Left ventricle myocardium superior (tissue), 1 donor: ENCODE measurements around the gene RCSD1. TPM values are rescaled to one million over a fixed set of nuclear protein-coding genes. Genes with fewer than 3 reads are reported as not detected.

ENCODE experiments used
- ATAC-seq: fragments of 200-7000 bp; cut with Tn5 transposase; one replicate; pipeline ENCODE4 v1.9.1; 2020; ENCODE audit warnings: mild to moderate bottlenecking, moderate library complexity
- DNase-seq: peaks from one replicate; pipeline ENCODE4 v3.0.0-alpha.2; 2020
- intact Hi-C: fragments of 100-400 bp; cut with micrococcal nuclease; formaldehyde crosslinking; loops from one replicate; pipeline ENCODE4 v1.11.0; 2022
- total RNA-seq: library from RNA; stranded (reverse); fragmentation: NEBNext Ultra II Directional; extraction: Animal tissue kit (Norgen Biotek cat#: 25700); gene quantifications from one replicate; pipeline ENCODE4 v1.2.1, GENCODE V29; 2021
- donor health status: DM: no; HTN: yes; CAD: no; lungs with severe emphysema.

Gene RCSD1
- total RNA-seq, 1 donor from 2014 or later: 45.3 TPM

DNA sequence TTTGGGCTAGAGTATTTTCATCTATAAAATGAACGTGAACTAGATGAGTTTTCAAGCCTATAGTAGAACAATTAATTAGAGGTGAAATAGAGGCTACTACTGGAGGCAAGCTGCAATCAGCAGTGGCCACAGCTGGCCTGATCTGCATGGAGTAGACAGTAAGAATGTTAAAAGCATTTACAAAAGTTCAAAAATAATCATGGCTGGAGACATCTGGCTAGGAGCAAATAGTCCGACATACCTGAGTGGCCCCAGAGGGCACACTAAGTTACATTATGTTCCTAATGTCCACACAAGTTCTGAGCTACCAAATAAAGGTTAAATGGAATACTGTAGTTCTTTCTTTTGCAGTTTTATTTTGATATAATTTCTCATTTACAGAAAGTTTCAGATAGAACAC is 119.7 kb downstream of the RCSD1 start:
- no peak for DNase-seq
- peak; percentile 29 for ATAC-seq
- intact Hi-C loops: no loop called here

DNA sequence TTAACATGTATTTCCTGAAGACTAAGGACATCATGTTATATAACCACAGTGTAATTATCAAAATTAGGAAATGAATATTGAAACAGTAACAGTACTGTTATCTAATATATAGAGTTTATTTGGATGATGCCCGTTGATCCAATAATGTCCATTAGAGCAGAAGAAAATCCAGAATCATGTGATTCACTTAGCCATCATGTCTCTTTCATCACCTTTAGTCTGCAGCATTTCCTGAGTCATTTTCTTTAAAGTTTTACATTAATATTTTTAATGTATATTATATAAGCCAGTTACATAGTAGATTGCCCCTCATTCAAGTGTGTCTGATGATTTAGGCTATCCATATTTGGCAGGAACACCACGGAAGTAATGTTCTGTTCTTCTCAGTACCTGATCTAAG is 120.6 kb downstream of the RCSD1 start:
- ATAC-seq (no peak), DNase-seq (no peak)
- intact Hi-C loops: no loop called here

DNA sequence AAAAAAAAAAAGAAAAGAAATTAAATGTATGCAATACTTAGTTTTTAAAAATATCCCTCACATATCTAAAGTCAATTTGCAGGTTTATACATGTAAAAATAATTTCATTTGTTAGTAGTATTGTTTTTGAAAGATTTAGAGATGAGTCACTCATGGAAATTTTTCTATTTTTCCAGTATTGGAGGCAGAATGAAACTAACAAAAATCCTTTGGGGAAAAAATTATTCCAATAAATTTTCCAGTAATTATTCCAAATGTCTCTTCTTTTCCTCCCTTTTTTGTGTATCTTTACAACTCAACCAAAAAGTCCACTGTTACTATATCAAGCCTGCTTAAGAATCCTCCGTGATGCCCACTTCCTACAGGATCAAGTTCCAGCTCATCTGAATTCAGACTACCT is 121.6 kb downstream of the RCSD1 start:
- no peak for DNase-seq
- intact Hi-C loops: no loop called here
- ATAC-seq: no peak

DNA sequence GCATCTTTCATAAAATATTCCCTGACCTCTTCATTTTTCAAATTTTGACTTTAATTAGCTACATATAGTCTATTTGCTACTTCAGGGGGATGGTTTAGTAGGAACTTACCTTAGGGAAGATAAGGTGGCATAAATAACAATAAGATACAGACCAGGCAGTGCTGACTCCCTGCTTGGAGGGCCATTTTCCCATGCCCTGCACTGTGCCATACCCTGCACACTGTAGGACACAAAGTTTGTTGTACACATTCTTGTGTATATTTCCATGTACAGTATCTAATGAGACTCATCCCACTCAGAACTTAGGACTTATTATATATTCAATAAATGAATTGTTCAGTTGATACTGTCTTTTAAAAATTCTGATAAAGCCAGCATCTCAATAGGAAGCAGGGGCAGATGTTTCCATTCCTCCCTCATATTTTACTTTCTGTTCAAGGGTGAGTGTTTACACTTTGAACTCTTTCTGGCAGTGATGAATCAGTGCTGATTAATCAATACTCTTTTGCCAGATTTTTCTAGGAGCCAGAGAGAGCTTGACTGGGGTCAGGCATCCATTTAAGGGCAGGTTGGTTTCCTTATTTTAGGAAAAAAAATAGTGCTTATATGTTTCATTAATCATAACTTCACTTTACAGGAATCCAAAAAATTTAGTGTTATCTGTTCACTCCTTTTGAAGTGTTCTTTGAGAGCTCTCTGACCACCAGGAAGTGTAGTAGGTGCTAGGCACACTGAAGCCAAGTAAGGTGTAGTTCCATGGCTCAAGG is 122.4 kb downstream of the RCSD1 start:
- intact Hi-C loops: no loop called here
- no peak for DNase-seq
- no peak for ATAC-seq

DNA sequence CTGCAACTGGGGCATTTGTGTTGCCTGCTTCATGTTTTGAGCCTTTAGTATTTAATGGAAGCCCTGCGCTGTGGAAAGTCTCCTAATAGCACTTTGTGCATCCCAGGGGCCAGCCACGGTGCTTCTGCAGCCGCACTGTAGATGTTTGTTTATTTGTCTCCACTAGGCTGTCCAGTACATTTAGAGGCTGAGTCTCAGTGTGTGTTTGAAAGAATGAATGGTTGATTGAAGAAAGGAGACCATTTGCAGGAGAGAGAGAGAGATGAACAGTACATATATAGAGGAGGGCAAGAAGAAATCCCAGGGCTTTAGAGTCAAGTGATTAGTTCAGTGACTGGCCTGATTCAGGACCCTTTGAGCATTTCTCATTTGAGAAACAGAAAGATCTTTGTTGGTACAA is 125.6 kb downstream of the RCSD1 start:
- intact Hi-C loops: no loop called here
- DNase-seq: no peak
- no peak for ATAC-seq

Other genes starting within 250 kb of the RCSD1 start
- gene CD247, start 111.7 kb upstream of the RCSD1 start, total RNA-seq: 0.57 TPM
- gene CREG1, start 76.5 kb upstream of the RCSD1 start, total RNA-seq: 75.1 TPM
- gene MPZL1, start 91.8 kb downstream of the RCSD1 start, total RNA-seq: 34.7 TPM